ENCODE measurements around the gene CBX8. TPM values are rescaled to one million over a fixed set of nuclear protein-coding genes. Genes with fewer than 3 reads are reported as not detected.
A peak's percentile ranks its signal among the peaks of the same experiment; 100 is the strongest.

Gene CBX8
- total RNA-seq, 1 donor from 2014 or later, result 9.7 TPM

GRCh38 chr17:79819534-79820276 lies 22.8 kb upstream of the CBX8 start:
- no peak for DNase-seq (ENCODE audit: low spot score)

GRCh38 chr17:79819085-79819484 lies 22.2 kb upstream of the CBX8 start:
- DNase-seq (ENCODE audit: low spot score), result no peak

GRCh38 chr17:79818026-79818758 lies 21.3 kb upstream of the CBX8 start:
- no peak for DNase-seq (ENCODE audit: low spot score)

- no peak for DNase-seq (ENCODE audit: low spot score)
These were observed 19.1 kb upstream of the CBX8 start for GRCh38 chr17:79815836-79816461.

- DNase-seq (ENCODE audit: low spot score), result peak; percentile 63
These were observed 18.3 kb upstream of the CBX8 start for GRCh38 chr17:79814974-79815835.

GRCh38 chr17:79814127-79814973 lies 17.5 kb upstream of the CBX8 start:
- no peak for DNase-seq (ENCODE audit: low spot score)

- DNase-seq (ENCODE audit: low spot score), result no peak
These were observed 16.6 kb upstream of the CBX8 start for GRCh38 chr17:79813297-79814126.

GRCh38 chr17:79812353-79813258 lies 15.7 kb upstream of the CBX8 start:
- DNase-seq (ENCODE audit: low spot score), result no peak

GRCh38 chr17:79811868-79812352 lies 15.0 kb upstream of the CBX8 start:
- DNase-seq (ENCODE audit: low spot score), result no peak

- no peak for DNase-seq (ENCODE audit: low spot score)
These were observed 14.4 kb upstream of the CBX8 start for GRCh38 chr17:79811011-79811867.

- peak; percentile 86 for DNase-seq (ENCODE audit: low spot score)
These were observed 13.5 kb upstream of the CBX8 start for GRCh38 chr17:79810130-79811010.

- peak; percentile 73 for DNase-seq (ENCODE audit: low spot score)
These were observed 12.8 kb upstream of the CBX8 start for GRCh38 chr17:79809530-79810129.

GRCh38 chr17:79808763-79809529 lies 12.1 kb upstream of the CBX8 start:
- DNase-seq (ENCODE audit: low spot score), result peak; percentile 64

- DNase-seq (ENCODE audit: low spot score), result no peak
These were observed 10.2 kb upstream of the CBX8 start for GRCh38 chr17:79806863-79807720.

- no peak for DNase-seq (ENCODE audit: low spot score)
These were observed 9.5 kb upstream of the CBX8 start for GRCh38 chr17:79806446-79806760.

Data from mucosa of gallbladder (tissue), 1 donor.